Measurements from ENCODE around the gene TAC4.

The TAC4 gene

GRCh38 chr17:49789243-49789578 lies 58.7 kb downstream of the TAC4 start:
- Histone ChIP-seq H3K27ac (ENCODE audit: low read length) (no peak overlapping the region), H3K9ac (ENCODE audit: low read length) (peak overlapping the region; percentile 59)

GRCh38 chr17:49788478-49789242 lies 59.2 kb downstream of the TAC4 start, which contains the start of gene KAT7:
TSS of gene KAT7 (plus strand) at chr17:49788681. CDS start at chr17:49788835, 154 bp downstream.
- Histone ChIP-seq H3K9me3 (ENCODE audit: control insufficient read depth, low read depth, low read length) (no peaks in the 10 kb centered on the region), H3K27ac (ENCODE audit: low read length) (peak within 1 kb of the TSS; percentile 99), H3K4me3 (ENCODE audit: low read length) (peak within 1 kb of the TSS; percentile 100)

More at GRCh38 chr17:49789243-49789578, 58.7 kb downstream of the TAC4 start:
- Histone ChIP-seq H3K36me3 (ENCODE audit: control insufficient read depth, low read depth, low read length) (peaks cover 22% of the 10 kb centered on the region), H3K27me3 (ENCODE audit: control insufficient read depth, insufficient read depth, low read length) (no peaks in the 10 kb centered on the region), H3K4me1 (ENCODE audit: control insufficient read depth, low read depth, low read length) (peaks cover 14% of the 10 kb centered on the region), H3K4me3 (ENCODE audit: low read length) (peak overlapping the region; percentile 67), H3K9me3 (ENCODE audit: control insufficient read depth, low read depth, low read length) (no peaks in the 10 kb centered on the region)

More at GRCh38 chr17:49788478-49789242, 59.2 kb downstream of the TAC4 start, which contains the start of gene KAT7:
- peaks cover 14% of the 10 kb centered on the region for H3K4me1 ChIP-seq (ENCODE audit: control insufficient read depth, low read depth, low read length)
- peaks cover 17% of the 10 kb centered on the region for H3K36me3 ChIP-seq (ENCODE audit: control insufficient read depth, low read depth, low read length)
- peak within 1 kb of the TSS; percentile 100 for H3K9ac ChIP-seq (ENCODE audit: low read length)
- H3K27me3 ChIP-seq (ENCODE audit: control insufficient read depth, insufficient read depth, low read length): no peaks in the 10 kb centered on the region
